Ureter (tissue), 1 donor: ENCODE data around the gene DUSP10. TPM values are rescaled to one million over a fixed set of nuclear protein-coding genes. Genes with fewer than 3 reads are reported as not detected.

Experiments used
- DNase-seq: peaks from one replicate; pipeline ENCODE4 v3.0.0-alpha.2; 2020; ENCODE audit warnings: low spot score
- total RNA-seq: library from RNA; stranded (reverse); gene quantifications from one replicate; pipeline ENCODE4 v1.2.4, GENCODE V29; 2023
- donor health status: DM: yes; HTN: yes; CAD: no.

The DUSP10 gene
- total RNA-seq, 1 donor from 2014 or later, result 5.0 TPM

DNA sequence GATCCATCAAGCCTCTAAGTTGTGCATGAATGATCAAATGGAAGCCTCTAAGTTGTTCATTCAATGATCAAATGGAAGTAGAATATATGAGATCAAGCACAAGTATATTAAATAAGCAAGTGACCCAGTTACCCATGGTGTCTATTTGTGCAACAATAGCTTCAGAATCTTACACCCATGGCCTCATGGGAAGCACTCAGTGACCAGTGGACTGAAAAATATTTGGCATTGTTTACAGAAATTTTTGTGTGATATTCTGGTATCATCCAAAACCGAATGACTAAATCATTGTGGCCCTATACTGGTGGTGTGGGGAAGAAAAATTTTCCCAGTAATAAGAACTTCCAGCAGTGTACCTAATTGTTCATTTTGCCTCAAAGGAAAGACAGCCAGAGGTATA lies 46.6 kb downstream of the DUSP10 start:
- DNase-seq, result no peak

DNA sequence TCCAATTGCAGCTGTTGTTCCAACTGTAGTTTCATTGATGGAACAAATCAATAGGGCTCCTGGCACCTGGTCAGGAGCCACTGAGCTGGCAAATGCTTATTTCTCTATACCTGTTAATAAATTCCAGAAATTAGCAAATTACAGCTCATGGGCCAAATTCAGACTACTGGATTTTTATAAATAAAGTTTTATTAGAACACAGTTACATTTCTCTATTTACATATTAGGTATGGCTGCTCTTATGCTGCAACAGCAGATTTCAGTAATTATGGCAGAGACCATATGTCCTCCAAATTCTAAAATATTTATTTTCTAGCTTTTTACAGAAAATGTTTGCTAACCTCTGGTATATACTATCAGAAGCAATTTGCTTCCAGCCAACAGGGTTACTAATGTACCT lies 47.8 kb downstream of the DUSP10 start:
- no peak for DNase-seq

DNA sequence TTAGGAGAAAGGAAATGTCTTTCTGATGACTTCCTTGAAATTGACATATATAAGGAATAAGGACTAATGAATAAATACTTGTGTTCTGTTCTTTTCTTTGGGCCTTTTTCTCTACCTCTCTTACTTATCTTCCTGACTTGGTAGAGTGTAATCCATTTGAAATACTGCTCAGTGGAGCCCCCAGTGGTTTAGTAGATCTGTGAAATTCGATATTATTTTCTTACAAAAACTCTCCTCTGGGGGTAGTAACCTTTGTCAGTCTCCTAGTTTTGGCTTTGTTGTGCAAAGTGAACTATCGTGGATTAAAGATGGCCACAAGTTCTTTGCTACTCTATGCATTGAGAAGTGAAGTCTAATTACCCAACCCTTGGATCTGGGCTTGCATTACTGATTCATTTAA lies 48.8 kb downstream of the DUSP10 start:
- DNase-seq, result no peak

DNA sequence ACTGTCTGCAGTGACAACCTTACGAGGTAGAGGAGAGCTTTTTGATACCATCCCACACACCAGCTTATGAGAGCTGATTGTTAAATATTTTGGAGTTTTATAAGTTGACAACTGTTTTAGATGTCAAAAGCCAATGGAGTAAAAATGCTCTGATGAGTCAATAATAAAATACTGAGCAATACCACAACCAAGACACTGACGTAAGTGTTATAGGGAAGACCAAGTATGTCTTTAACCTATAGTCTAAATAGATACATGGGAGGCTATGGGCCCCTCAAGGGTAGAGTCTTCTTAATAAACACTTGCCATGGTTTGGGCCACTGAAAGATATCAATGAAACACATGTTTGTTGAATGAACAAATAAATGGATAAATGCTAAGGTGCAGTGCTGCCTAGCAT lies 49.2 kb downstream of the DUSP10 start:
- no peak for DNase-seq

DNA sequence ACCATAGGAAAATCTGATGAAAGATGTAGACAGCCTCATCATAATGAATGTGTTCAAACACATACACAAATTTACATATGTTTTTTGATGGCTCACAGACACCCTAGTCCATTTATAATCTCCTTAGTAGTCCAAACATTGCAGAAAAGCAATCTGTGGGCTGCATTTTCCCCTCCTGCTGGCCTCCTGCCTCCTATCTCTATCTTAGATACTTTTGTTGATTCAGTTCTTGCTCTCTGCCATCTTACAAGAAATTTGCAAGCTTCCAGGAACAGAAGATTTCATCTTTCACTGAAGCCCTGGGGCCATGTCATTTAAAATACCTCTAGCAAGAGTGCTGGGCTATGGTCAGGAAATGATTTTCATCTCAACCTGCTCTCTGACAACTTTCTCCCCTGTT lies 50.6 kb downstream of the DUSP10 start:
- no peak for DNase-seq

DNA sequence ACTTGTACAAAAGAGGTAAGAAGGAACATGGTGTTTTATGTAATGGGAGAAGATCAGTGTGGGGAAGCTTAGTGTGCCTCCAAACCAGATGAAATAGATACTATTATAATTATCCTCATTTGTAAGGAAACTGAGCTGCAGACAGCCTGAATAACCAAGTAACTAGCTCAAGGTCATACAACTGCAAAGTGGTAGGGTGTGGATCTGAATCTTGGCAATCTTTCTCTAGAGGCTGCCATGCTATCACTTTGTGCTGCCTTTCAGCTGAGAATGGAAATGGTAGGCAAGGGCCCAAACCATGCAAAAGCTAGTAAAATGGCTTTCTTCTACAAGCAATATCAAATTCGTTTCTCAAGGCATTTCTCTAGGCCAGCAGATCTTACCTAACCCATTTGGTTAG lies 51.0 kb downstream of the DUSP10 start:
- no peak for DNase-seq

DNA sequence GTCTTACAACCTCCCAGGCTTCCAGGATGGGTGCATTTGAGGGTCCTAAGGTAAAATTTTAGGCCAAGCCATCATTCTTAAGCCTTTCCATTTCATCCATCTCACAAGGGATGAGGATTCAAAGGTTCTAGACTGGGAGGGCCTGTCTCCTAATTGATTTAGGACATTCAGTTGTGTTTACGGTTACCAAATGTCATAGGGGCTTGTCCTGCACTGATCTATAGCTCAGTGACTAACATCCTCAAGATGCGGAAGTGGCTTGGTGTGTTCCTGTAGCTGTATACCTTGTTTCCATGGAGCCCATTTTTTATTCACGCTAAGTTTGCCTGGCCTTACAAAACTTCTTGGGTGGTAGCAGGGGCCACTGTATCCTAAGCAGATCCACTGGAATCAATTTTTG lies 52.8 kb downstream of the DUSP10 start:
- DNase-seq, result no peak

DNA sequence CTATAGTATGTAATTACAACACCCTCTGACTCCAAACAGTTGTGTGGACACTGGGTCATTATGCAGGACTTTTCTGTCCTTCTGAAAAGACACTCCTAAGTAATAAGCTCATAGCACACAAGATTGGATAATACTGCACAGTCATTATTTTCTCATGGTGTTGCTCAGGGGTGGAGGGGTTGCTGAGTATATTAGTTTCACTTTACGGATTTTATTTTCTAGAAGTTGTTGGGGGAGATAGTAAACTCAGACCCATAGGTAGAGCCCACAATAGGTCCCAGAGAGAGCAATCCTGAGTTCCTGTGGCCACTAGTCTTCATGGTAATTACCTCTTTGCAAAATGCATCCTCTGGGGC lies 53.4 kb downstream of the DUSP10 start:
- no peak for DNase-seq

DNA sequence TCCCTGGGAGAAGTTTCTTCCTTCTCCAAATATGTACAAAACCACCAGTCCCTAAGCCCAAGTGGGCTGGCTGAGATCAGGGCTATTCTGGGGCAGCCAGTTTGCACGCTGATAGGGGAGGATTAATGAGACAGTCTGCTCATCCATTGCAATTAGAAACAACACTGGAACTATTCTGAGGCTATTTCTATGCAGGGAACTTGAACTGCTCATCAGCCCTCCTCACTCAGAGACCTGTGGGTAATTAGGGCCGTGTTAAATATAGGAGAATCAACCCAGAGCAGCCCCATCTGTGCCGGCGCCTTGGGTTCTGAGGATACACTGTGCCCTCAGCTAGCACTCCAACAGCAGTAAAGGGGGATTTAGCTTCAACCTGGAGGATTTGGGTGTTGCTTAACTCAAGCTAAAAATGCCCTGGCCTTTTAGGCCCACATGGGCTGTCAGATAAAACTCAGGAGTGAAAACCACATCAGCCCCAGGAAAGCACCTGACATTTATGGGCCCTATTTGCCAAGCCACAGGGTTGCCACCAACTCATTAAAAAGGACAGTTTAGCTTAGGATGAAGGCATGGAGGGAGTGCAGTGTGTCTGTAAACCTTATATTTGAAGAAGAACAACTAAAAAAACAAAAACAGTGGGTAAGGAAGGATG lies 53.9 kb downstream of the DUSP10 start:
- DNase-seq, result no peak

DNA sequence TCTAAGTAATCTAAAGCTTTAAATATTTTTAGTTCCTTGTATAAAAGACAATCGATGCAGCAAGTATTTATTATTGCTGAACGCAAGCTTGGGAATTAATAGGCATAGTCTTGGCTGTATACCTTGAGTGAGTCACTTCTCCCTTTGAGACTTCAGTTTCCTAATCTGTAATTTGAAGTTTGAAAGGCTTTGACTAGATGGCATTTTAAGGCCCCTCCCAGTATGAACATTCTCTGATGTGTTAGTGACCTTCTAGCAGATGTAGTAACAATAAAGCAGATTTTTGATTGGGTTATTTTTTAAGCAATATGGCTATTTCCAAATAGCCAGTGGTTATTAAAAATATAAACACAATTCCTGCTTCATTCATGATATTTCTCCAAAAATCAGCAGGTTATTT lies 58.2 kb downstream of the DUSP10 start:
- DNase-seq, result no peak

DNA sequence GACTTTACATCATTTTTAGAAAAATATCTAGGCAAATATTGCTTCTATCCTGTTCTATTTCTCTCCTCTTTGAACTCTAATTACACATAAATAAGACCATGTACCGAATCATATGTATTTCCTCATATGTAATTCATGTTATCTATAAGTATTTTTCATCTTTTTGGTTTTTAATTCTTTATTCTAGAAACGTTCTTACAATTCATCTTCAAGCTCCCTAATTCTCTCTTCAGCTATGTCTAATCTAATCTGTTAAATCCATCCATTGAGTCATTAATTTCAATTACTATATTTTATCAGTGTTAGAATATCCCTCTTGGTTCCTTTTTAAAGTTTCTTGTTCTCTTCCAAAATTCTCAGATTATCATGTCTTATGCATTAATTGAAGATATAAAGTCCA lies 61.8 kb downstream of the DUSP10 start:
- no peak for DNase-seq

DNA sequence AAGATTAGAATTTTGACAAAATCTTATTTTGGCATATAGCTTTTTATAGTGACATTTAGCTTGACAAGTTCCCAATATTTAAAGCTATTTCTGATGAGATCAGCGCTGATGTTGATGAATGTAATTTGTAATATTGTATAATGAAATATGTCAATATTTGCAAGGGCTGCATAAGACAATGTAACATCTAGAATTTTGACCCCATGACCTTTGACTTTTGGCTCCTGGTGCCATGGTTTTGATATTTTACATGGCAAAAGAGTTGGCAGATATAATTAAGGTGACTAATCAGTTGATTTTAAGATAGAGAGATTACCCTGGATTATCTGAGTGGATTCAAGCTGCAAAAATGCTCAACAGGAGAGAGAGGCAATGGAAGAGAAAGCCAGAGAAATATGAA lies 63.9 kb downstream of the DUSP10 start:
- DNase-seq, result no peak

DNA sequence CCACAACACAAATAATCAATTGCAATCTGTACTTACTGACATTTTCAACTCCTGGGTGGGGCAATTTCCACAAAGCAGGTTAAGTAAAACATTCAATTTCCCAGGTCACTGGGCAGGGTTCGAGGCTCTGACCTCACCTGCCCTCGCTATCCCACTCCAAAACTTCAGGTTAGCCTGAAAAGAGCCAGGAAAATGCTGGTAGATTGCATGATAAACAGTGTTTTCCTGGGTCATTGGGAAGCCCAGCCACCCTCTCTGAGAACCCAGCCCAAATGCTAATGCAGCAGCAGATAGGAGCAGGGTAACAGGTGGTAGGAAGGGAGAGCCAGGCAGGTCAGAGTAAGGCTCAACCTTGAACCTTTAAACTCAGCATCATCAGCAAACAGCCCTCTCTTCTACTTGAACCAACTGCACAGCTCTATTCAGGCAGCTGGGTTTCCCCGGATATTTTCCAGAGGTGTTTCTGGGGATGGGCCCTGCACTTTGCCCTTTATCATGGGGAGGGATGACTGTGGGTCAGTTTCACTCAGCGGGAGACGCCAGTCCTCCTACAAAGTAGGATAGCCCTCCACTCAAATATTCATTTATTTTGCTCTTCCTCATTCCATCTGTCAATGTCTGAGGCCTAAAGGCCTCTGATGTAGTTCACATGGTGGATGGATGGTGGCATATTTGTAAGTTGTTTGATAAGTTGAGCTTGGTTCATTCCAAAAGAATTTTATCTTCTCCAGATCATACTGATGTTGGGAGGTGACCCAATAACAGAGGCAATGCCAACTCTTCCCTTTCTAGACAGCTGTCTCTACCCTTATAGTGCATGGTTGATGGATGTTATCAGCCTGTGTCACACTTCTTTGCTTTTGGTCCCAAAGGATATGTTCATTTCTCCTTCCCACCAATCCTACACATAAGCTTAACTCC lies 65.7 kb downstream of the DUSP10 start:
- DNase-seq, result no peak

DNA sequence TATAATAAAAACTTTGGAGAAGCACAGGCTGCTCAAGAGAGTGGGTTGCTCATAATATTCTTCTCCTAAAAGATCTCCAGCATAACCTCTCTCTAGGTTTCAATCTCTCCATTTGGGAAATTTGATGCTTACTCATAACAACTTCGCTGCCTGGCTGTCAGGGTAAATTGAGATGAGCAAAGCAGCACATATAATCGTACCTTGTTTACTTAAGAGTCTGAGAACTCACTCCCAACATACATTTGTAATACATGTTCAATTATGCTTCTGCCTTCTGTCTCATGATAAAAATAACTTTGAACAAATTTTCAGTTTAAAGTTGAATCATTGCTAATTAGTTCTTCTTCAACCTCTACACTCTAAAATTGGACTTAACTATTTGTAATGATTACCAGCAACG lies 68.9 kb downstream of the DUSP10 start:
- no peak for DNase-seq

DNA sequence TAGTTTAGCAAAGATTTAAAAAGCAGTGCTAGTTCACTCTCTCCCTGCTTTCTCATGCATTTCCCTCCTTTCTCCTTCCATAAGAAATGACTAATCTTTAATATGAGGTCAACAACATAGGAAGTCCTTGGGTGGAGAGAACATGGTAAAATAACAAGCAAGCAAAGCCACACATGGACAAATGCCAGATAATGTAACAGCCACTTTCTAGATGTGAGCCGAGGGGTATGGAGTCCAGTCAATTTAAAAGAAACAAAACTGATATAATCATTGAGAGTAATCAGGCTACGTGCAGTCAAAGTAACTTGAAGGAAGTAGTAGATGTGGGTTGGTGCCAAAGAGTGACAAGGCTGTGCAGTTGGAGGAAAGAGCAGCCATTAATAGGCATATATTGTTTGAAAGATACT lies 69.6 kb downstream of the DUSP10 start:
- no peak for DNase-seq

DNA sequence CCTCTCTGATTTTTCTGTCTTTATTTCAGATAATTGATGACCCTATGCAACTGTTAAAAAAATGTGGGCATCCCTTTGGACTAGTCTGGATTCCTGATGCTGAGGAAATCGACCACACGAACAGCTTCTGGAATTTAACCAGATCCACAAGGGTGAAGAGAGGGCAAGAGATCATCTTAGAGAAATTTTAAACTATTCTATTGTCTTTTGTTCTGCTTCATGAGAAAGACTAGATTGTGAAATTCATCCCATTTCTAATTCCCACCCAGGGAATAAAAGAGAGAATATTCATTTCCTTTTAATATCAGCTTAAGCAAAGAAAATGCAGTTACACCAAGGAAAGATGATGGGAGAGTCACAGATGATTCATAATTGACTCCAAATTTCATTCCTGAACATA lies 71.8 kb downstream of the DUSP10 start:
- no peak for DNase-seq

DNA sequence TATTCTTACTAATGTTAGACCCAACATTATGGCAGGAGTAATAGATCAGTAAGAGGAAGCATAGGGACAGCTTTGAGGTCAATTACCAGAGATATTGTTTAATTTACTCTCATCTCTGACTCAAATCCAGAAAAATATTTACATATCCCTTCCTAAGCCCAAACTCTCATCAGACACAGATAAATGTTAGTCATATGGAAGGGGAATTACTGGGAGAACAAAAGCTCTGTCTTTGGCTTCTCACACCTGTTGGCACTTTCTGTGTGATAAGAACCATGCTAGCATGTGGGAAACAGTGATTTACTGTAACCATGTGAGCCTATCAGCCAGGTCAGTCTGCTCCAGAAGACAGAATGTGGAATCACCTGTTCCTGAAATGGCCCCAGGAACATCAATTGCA lies 72.4 kb downstream of the DUSP10 start:
- DNase-seq, result no peak

DNA sequence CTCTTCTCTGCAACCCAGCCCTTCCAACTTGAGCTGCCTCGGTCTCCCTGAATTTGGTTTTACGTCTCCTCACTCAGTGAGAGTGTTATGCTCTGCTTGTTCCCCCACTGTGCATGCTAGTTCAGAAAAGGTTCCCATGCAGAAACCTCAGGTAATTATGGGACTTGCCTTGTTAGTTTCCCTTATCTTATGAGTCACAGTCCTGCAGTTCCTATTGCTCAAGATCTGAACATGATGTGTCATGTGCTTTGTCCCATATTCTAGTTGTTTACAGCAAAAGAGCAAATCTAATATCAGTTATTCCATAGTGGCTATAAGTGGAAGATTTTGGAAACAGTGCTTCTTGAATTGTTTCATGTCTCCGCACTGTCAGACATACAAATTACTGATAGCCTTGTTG lies 74.4 kb downstream of the DUSP10 start:
- DNase-seq, result no peak

DNA sequence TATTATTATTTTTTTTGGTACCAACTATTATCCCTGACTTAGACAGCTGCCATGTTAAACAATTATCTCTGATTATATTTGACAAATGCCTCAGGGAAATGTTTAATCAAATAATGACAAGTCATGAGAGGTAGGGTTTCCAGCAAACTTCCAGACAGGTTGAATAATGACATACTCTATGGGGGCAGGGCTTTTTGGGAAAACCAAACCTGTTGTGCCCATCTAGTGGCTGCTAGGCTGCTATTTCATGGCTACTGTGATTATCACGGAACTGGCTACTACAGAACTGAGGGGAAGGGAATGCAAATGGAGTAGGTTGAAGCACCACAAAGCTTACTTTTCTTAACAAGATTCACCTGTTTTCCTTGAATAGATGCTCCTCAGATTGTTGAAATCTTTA lies 77.6 kb downstream of the DUSP10 start:
- DNase-seq, result no peak

DNA sequence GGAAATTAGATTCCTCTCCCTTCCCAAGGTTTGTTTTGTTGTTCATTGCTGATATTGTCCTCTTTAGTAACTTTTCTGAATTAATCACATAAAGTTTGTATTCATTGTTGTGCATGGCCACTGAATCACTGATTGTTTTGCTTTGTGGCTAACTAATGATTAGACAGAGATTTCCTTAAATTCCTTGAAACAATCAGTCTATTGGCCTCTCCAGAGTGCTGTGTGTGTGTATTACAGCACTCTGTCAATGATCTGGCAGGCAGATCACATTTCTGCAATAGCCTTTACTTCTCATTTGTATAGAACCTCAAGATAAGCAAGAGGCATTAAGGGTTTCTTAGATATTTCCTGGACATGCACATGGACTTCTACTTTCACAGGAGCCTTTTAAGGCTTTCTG lies 78.6 kb downstream of the DUSP10 start:
- no peak for DNase-seq

DNA sequence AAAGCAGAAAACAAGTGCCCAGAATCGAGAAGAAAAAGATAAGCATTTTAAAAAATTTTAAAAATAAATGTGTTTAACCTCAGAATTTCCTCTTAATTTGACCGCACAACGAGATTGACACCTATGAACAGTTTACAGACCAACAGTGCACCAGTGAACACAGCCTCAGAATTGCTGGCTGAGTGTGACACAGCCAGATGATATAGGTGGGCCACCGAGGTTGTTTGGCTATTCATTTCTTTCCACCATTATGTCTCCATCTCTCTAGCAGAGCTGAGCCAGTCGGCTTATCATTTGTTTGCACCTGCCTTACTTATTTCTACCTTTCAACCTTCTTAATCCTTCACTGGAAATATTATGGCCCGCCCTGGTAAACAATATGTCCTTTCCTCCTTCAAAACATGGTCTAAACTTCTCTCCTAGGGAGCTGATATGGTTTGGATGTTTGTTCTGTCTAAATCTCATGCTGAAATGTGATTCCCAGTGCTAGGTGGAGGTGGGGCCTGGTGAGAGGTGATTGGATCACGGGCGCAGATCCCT lies 86.1 kb downstream of the DUSP10 start:
- no peak for DNase-seq
